NCI-H510A (cell line): ENCODE results near the gene ST8SIA6.
"Not testable (repeated sequence)": the region's sequence is repeated elsewhere in the genome, so short reads cannot be mapped to it uniquely, and the experiment has no call there.

Experiments
- DNase-seq: peaks from one replicate; lab custom pipeline; 2025; lab: John Stamatoyannopoulos, UW

Gene ST8SIA6

DNA sequence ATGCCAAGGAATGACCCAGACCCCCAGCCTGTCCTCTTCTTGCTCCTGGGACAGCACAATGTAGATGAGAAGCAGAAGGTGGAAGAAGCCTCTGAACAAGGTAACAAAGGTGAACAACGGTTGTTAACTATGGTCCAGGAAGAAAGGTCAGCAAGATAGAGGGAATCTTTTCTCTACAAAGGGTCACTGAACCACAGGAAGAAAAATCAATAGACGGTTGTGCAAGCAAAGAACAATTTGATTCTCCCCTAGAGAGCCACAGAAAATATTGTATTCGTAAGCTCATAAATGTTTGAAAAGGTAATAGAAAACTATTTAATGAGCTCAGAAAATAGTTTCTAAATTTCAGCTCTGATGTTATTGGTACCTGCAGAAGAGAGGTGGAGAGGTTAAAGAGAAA, 111.3 kb downstream of the ST8SIA6 start:
- no peak for DNase-seq

DNA sequence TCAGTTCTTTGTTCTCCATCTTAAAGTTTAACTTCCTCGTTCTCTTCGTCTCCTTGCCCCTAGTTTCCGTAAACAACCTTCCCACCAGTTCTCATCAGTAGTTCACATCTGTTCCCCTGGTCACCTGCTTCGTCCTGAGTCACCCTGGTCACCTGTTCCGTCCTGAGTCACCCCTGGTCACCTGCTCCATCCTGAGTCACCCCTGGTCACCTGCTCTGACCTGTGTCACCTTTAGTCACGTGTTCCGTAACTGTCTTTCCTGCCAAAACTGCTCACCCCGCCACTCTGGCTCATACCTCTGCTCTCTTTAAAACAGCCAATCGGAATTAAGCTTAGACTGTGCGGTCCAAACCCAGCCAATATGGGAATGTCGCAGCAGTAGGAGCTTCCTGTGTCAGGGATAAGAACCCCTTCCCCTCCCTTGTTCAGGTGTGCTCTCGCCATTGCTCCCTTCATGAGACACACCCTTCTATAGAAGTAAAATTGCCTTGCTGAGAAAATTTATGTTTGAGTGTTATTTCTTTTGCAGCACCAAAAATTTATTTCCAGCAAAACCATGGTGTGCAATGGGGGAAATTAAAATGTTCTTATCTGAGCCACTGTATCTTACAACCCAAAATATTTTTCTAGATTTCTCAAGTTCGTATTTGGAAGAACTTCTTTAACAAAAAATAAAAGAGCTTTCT, 114.1 kb downstream of the ST8SIA6 start:
- DNase-seq = no peak

DNA sequence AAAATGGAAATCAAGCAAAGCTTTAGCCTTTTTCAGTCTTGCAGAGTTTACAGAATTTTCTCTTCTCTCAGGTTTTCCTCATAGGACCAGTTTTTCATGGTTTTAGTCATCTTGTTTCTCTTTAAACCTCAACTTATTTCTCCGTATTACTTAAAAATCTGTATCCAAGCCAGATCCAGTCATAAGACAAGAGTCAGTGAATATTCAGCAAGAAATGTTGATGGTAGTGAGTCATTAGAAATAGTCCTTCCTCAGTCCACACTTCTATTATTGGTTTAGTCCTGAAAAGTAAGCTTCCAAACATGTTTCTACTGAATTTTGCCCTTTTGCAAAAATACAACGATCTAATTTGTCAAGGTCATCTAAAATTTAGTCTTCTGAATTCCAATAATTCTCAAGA, 119.3 kb downstream of the ST8SIA6 start:
- DNase-seq = no peak

DNA sequence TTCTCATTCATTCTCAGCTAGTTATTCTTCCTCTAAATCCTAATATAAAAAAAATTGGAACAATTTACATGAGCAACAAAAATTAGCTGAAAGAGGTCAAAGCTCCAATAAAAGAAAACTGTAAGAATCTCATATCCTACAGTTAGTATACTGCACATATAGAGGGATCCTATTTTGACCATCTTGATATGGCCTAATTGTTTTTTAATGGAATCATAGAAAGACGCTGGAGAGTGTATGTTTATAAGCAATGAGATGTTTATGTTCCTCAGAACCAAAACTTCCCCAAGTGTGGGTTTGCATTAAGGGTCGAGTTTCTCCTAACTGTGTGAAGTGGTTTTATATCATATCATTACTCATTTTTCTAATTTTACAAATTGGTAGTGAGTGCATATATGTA, 123.9 kb downstream of the ST8SIA6 start:
- DNase-seq = no peak

DNA sequence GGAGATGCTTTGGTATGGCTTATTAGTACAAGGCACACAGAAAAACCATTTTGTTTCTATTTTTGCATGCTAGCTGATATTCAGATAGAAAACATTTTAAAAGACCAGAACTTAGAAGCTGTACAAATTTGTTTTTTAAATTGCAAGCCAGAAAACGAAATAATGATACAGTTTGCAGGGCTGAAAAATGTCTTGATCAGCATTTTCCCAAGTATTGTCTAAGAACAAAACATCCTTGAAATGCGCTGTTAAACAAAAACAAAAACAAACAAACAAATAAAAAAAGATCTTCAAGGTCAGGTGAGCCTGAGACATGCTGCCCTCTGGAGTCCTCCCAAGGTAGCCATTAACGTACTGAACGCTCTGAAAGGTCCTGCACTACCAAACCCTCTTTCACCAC, 128.0 kb downstream of the ST8SIA6 start:
- no peak for DNase-seq

DNA sequence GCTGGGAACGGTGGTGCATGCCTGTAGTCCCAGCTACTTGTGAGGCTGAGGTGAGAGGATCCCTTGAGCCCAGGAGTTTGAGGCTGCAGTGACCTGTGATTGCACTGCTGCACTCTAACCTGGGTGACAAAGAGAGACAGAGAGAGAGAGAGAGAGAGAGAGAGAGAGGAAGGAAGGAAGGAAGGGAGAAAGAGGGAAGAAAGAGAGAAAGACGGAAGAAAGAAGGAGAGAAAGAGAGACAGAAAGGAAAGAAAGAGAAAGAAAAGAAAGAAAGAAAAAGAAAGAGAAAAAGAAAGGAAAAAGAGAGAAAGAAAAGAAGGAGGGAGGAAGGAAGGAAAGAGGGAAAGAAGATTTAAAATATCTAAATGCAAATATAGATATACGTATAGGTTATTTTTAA, 132.4 kb downstream of the ST8SIA6 start:
- not testable (repeated sequence) for DNase-seq

DNA sequence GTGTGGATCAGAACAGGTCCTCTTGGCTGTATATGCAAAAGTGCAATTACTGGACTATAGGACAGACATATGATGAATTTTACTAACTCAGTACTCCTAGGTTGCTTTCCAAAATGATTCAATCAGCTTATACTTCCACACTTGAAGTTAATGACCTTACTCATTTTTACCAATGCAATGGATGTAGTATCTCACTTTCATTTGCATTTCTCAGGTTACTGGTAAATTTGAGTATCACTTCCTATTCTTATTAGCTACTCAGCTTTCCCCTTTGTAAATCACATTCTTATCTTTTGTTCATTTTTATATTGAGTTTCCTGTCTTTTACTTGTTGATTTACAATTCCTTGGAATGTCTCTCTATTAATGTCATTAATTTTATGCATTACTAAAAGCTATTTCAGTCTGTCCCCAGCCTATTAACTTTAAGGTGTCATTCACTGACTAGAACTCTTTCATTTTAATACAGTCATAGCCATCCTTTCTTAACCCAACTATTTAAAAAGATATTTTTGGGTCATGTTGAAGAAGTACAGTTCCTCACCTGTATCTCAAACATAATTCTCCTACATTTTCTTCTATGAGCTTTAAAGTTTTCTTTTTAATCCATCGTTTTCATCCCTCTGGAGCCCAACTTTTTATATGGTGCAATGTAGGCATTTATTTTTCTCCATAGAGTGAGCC, 137.8 kb downstream of the ST8SIA6 start:
- no peak for DNase-seq

DNA sequence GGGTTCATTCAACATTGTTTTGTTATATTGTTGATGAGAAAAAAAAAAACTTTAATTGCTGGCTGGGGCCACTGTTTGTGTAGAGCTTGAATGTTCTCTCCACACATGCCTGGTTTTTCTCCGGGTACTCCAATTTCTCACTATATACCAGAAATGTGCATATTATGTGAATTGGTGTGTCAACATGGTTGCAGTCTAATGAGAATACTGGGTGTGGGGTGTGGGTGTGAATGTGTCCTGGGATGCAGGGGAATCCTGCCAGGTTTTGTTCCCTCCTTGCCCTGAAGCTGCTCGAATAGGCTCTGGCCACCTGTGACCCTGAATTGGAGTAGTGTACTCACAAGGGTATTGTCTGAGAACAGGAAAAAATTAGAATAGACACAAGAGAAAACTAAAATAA, 145.0 kb downstream of the ST8SIA6 start:
- no peak for DNase-seq

DNA sequence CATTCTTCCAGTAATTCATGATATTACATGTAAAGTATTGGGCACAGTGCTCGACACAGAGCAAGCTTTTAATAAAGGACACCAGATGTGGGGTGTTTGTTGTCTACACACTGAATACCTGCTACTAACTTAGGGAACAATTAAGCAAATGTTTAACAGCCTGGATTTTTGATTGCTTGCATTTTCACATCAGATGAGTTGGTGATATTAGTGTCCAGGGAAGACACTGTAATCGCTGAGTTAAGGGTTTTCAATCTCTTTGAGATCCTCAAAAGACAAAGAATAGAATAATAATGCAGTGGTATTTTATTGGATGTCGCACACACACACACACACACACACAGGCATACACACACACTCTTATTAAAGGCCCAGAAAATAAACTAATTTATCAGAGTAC, 147.3 kb downstream of the ST8SIA6 start:
- no peak for DNase-seq

DNA sequence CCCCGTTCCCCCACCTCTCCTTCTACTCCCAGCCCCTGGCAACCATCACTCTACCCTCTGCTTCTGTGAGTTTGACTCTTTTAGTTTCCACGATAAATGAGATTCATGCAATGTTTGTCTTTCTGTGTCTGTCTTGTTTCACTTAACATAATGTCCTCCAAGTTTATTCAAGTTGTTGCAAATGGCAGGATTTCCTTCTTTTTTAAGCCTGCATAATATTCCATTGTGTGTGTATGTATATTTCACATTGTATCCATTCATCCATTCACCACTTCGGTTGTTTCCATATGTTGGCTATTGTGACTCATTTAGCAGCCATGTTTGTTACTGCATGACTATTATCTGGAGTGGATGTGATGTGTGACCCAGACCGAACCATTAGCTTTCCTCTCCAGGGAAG, 162.0 kb downstream of the ST8SIA6 start:
- no peak for DNase-seq

DNA sequence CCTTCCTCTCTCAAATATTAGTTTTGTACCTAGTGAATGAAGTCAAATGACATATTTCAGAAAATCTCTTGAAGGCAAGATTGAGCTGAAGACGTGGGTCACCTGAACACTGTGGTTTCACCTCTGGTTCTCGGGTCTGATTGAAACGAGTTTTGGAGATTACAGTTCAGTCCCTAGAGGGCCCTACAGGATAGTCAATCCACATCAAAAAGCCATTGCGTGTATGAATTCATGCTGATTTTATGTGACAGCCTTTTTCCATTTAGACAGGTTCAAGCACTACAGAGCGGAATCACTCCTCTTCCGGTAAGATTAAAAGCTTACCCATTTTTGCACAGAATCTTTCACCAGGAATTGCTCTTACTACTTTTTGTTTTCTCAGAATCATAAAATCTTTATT, 164.2 kb downstream of the ST8SIA6 start:
- DNase-seq = no peak

DNA sequence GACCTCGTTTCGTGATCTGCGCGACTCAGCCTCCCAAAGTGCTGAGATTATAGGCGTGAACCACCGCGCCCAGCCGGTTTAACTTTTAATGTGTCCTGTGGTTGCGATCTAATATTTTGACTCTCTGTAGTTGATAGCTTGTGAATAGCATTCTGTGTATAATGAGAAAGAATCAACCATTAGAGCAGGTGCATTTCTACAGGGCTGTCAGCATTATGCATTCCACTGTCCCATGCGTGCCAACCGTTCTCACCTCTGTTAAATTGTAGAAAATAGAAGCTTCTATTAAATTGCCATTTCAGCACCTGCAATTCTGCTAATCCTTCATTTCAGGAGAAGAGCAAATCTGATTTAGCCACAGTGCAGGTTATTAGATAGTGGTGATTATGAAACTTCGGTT, 164.6 kb downstream of the ST8SIA6 start:
- DNase-seq = no peak

DNA sequence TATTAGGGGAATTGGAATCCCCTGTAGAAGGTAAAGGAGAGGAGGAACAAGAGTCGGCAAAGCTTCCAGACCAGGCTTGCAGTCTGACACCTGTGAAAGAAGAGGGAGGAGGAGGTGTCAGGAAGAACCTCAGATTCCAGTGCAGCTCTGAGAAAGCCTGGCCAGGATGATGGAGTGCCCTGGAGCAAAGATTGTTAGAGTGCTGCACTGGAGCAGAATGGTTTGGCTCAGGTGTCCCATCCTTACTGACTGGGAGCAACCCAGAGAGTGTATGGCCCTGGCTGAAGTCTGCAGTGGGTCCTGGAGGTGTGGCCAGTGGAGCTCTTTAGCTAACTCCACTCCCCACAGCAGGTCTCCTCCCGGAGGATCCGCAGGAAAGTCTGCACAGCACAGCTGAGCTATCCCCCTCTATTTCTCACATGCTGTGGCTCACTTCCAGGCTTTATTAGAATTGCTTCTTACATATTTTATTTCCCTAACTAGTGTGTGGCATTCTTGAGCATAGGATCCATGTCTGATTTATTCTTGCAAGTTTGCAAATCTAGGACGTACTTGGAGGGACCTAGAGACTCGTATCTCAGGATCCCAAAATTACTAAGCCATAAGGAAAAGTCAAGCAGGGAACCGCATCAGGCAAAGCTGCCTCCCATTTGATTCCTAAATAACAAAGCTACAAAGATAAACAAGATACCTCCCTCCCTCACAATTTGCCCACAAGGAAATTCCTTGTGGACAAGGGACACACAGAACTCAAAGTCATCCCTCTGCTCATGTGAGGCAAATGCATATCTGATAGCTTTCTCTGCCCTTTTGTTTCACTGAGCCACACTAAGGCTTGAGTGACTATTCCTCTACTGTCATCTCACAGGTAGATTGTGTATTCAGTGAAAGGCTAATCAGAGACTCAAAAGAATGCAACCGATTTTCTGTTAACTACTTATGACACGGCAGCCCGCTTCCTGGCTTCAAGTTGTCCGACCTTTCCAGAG, 167.5 kb downstream of the ST8SIA6 start:
- DNase-seq = no peak

DNA sequence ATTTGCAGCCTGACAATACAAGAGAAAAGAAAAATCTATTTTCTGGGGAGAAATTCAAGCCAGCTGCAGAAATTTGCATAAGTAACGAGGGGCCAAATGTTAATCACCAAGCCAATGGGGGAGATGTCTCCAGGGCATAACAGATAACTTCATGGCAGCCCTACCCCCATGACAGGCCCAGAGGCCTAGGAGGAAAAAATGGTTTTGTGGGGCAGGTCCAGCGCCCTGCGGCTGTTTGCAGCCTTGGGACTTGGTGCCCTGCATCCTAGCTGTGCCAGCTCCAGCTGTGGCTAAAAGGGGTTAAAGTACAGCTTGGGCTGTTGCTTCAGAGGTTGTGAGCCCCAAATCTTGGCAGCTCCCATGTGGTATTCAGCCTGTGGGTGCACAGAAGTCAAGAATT, 172.1 kb downstream of the ST8SIA6 start:
- DNase-seq = no peak

DNA sequence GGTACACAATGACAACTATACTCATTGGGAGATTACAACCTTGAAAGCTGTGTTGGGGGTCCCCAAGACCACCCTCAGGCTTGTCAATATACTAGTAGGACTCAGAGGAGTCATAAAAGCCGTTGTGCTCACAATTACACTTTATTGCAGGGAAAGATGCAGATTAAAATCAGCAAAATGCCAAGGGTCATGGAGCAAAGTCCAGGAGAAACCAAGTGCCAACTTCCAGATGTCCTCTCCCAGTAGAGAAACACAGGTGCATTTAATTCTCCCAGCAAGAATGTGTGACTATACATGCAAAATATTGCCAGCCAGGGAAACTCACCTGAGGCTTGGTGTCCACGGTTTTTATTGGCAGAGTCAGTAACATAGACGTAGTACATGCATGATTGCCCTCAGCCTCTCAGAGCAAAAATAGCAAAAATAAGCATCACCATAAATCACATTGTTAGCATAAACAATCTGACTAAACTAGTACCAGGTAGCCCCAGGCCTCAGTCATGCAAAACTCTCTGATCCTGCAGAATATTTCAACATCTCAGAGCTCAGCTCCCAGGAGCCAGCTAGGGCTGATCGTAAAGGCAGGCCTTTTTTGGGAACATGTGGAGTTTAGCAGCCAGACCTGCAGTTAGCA, 175.7 kb downstream of the ST8SIA6 start:
- DNase-seq = no peak

DNA sequence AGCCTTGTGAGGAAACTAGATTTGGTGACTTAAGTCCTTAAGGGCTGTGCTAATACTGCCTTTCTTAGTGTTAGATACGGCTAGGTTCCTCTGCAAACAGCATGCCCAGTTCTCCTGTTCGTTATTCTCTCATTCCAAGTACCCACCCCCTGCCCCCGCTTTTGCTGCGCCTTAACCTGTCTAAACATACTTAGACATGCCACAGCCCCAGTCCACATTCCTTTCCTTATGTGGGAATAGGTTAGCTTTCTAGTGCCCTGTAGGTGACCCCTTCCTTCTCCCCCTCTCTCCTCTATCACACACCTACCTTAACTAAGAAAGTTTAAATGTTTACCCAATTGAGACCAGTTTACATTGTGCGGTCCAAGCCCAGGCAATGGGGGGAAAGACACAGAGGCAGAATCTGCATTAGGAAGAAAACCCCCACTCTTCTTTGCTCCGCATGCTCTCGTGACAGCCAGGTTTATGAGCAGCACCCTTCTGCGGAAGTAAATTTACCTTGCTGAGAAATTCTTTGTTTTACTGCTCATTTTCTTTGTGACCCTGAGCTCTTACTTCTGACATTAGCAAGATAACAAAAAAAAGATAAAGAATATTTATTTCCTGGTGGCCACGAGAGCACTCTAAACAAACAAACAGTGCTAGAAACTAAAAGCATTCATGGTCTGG, 177.5 kb downstream of the ST8SIA6 start:
- DNase-seq = no peak

DNA sequence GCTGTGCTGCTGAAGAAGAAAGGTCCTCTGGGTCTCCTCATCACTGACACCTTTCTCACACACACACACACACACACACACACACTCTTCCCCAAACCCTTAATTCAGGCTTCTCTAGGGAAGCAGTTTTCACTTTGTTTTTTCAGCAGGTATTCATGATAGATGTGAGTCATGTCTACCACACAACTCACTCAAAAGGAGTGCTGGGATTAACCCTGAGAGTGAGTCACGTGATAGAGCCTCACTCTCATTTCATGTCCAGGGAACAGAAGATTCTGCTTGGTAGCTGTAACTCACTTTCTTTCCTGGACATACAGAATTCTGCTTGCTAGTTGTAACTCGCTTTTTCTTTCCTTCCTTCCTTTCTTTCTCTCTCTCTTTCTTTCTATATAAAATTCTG, 181.0 kb downstream of the ST8SIA6 start:
- no peak for DNase-seq

DNA sequence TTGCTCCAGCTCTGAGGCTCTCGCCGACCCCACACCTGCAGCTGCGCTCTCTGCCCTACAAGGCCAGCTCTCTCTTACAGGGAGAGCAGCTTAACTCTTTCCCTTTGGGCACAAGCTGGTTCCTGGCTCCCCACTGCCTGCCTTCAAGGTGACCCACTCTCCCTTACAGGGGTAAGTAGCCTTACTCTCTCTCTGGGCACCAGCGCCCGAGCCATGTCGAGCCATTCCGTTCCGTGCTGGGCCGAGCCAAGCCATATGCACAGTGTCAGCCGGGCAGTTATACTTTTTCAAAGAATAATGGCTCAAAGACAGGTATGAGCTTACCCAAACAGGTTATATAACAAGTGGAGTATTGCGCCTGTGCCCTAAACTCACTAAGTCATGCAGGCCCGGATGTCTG, 181.7 kb downstream of the ST8SIA6 start:
- DNase-seq = no peak
